ENCODE measurements around the gene PNPT1.
A peak's percentile ranks its signal among the peaks of the same experiment; 100 is the strongest.
"Not testable (repeated sequence)": the region's sequence is repeated elsewhere in the genome, so short reads cannot be mapped to it uniquely, and the experiment has no call there.

The PNPT1 gene

DNA sequence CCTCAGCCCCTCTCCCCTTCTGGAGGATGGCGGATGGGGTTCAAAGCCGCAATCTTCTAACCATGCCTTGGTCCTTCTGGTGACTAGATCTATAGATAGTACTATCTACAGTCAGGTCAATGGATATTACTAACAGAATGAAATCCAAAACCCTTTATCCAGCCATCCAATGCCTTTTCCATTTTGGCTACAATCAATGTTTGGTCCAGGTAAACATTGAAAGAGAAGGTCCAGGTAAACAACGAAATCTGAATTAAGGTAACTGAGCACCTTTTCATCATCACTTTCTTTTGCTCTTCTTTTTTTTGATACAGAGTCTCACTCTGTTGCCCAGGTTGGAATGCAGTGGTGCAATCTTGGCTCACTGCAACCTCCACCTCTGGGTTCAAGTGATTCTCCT, 85.9 kb downstream of the PNPT1 start:
- DNase-seq (ENCODE audit: low read depth), result no peak
- H3K4me3 ChIP-seq (ENCODE audit: low read depth, low read length), result no peak overlapping the region

DNA sequence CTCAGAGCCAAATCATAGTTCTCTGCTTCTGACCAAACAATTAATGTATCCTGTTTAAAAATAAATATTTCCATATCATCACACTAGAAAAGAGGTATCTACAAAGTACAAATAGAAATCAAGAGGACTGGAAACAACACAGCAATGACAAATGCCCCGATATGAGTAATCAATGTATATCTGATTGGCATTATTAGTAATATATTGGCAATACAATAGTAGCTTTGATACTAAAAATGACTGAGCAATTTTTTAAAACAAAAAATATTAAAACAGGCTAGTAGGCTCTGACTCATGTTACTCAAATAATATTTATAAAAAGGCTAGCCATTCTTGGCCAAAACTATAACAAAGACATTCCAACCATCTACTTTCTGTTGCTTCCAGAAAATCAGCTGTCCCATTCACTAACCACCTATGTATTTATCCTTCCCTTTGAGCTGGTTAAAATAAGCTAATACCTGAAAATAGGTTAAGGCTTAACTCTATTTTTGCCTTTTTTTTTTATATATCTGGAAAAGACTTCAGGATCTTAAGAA, 89.5 kb downstream of the PNPT1 start:
- H3K4me3 ChIP-seq (ENCODE audit: low read depth, low read length), result no peak overlapping the region
- no peak for DNase-seq (ENCODE audit: low read depth)

DNA sequence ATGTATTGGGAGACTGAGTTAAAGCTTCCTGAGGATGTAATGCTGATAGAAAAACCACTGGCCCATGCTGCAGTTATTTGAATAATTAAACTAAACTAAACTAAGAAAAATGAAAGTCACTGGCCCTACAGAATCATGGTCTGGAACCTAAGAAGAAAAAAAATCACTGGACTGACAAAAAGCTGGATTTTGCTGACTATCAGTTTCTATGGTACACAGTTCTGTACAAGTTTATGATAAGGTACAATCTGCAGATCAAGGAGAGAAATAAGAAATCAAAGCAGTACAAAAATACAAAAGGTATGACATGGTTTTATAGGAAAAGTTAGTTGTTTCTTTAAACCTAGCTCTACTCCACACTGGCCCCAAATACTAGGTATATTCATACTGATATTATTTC, 91.8 kb downstream of the PNPT1 start:
- DNase-seq (ENCODE audit: low read depth), result no peak
- no peak overlapping the region for H3K4me3 ChIP-seq (ENCODE audit: low read depth, low read length)

GRCh38 chr2:55598056-55598795, 95.4 kb downstream of the PNPT1 start:
- no peak for DNase-seq (ENCODE audit: low read depth)
- H3K4me3 ChIP-seq (ENCODE audit: low read depth, low read length), result no peak overlapping the region

- DNase-seq (ENCODE audit: low read depth); H3K4me3 ChIP-seq (ENCODE audit: low read depth, low read length): not testable (repeated sequence)
Observed at GRCh38 chr2:55596795-55597194, 96.8 kb downstream of the PNPT1 start.

- H3K4me3 ChIP-seq (ENCODE audit: low read depth, low read length), result no peak overlapping the region
- no peak for DNase-seq (ENCODE audit: low read depth)
Observed at GRCh38 chr2:55595536-55595935, 98.1 kb downstream of the PNPT1 start.

DNA sequence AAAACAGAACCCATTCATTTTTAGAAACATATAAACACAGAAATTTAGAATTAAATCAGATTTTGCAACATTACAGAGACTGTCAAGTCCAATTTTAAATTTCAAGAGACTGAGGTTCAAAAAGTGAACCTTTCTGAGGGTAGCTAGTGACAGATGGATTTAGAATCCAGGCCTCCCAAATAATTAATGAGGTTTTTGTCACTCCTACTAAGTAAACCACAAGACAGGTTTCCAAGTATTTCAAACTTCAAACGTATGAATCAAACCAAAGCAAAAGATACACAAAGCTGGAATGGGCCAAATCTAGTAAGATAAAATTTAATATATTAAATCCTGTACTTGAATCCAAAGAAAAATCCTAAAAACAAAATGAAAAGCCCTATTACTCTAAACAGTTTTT, 101.5 kb downstream of the PNPT1 start:
- no peak overlapping the region for H3K4me3 ChIP-seq (ENCODE audit: low read depth, low read length)
- DNase-seq (ENCODE audit: low read depth), result no peak

DNA sequence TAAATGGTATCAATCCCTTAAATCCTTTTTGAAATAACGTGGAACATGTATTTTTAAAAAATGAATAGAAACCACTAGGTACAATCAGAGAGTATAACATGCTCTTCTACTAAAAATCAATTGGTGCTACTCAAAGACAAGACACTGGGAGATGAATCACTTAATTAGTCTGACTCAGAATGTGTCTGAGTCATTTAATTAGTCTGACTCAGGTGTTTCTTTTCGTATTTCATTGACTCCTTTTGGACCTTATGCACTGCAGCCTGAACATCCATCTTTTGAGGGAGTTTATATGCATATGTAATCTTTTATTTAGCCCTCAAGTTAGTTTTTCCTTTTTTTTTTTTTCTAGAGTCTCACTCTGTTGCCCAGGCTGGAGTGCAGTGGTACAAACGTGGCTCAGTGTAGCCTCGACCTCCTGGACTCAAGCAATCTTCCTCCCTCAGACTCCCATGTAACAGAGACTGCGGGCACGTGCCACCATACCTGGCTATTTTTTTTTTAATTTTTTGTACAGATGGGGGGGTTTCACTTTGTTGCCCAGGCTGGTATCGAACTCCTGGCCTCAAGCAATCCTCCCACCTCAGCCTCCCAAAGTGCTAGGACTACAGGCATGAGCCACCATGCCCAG, 102.7 kb downstream of the PNPT1 start:
- peak; percentile 13 for DNase-seq (ENCODE audit: low read depth)
- H3K4me3 ChIP-seq (ENCODE audit: low read depth, low read length), result no peak overlapping the region

DNA sequence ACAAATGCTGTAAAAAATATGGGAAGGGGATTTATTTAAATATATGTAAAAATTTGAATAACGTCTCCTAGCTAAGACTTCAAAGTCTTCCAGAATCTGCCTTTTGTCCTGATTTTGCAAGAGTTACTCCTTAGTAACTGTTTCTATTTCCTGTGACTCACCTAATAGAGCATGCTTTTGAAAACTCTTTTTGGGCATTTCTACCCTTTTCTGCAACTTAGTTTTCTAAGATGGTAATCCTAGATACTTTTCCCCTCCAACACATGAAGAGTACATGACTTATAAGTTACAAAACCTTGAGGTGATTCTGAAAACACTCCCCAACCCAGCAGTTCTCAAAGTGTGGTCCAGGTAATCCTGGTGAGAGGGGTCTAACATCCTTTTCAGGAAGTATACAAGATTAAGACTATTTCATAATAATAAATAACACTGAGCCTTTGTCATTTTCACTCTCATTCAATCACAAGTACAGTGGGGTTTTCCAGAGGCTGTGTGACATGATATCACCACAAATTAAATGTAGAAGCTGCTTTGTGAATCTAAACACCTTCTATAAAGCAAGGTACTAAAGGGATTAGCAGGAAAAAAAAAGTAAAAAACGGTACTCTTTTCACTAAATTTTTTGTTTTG, 108.1 kb downstream of the PNPT1 start:
- peak; percentile 31 for DNase-seq (ENCODE audit: low read depth)
- H3K4me3 ChIP-seq (ENCODE audit: low read depth, low read length), result no peak overlapping the region

All from skeletal muscle cell (primary cell).